HG02973 (cell line): Measurements from ENCODE around the gene MARVELD1.
"Not testable (repeated sequence)": the region's sequence is repeated elsewhere in the genome, so short reads cannot be mapped to it uniquely, and the experiment has no call there.

Experiments
- ATAC-seq: cut with Tn5 transposase; IDR thresholded peaks from one replicate; pipeline ENCODE4 v1.9.1; 2021; ENCODE audit warnings: moderate library complexity; ENCODE audit not compliant: unreplicated experiment

Gene MARVELD1

DNA sequence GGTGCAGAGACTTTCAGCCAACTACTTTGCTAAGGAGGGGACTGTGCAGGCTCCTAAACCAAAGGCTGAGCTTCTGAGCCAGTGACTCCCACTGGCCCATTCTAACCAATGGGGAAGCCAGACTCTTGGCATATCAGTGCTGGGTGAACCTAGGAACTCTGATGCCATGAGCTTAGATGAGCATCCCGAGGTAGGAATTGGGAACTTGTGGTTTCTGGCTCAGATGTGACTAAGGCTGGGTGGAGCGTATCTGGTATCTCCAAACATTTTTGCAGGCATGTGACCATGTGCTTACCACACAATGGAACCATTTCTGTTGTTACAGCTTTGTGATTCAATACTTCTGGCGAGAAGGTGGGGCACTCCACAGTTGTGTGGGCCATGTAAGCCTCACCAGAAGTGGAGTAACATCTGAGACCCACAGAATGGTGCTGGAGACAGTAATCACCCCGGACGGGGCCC, 23.9 kb upstream of the MARVELD1 start:
- ATAC-seq, result no peak

DNA sequence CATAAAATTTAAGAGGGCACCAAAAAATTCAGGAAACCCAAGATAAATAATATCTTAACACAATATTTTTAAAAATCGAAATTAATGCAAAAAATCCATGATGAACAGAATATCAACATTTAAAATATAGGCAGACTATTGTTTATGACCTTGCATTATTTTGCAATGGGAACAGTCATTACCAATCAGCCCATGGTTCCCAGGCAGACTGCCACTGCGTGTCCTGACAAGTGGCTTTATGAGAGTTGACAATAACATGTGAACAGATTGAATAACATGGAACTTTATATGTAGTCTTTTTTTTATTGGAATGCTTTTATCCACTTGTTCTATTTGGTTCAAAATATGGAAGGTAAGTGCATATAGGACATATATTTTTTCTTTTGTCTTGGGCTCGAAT, 23.4 kb upstream of the MARVELD1 start:
- ATAC-seq, result no peak

DNA sequence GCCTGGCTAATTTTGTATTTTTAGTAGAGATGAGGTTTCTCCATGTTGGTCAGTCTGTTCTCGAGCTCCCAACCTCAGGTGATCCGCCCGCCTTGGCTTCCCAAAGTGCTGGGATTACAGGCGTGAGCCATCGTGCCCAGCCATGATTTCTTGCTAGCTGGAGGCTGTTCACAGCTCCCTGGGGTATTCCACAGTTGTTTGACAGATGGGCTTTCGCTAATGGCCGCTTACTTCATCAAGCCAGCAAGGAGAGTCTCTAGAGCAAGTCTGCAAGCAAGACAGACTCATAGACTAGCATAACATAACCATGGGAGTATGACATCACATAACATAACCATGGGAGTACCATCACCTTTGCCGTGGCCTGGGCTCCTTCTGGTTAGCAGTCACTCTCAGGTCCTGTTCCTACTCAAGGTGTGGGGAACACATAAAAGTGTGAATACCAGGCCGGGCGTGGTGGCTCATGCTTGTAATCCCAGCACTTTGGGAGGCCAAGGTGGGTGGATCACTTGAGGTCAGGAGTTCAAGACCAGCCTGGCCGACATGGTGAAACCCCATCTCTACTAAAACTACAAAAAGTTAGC, 15.4 kb upstream of the MARVELD1 start:
- not testable (repeated sequence) for ATAC-seq

DNA sequence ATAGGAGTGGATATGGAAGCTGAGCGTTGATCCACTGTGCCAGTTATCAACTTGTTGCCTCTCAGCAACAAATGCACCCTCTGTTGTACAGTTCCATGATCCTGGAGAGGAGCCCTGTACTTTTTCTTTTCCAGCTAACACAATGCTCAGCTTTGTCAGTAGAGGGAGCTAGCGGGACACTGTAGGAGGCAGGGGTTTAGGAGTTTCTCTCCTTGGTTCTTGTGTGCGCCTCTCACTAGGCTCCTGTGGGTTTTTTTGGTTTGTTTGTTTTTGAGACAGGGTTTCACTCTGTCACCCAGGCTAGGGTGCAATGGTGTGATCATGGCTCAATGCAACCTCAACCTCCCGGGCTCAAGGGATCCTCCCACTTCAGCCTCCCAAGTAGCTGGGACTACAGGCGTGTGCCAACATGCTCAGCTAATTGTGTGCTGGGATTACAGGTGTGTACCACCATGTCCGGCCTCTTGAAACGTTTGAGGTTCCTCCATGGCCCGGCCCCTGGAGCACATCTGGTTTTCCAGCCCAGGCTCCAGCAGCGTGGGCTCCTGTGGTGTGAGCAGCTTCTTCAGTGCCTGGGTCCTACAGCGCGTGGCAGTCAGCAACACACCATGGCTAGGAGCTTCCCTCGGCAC, 12.0 kb upstream of the MARVELD1 start:
- peak; percentile 65 for ATAC-seq

DNA sequence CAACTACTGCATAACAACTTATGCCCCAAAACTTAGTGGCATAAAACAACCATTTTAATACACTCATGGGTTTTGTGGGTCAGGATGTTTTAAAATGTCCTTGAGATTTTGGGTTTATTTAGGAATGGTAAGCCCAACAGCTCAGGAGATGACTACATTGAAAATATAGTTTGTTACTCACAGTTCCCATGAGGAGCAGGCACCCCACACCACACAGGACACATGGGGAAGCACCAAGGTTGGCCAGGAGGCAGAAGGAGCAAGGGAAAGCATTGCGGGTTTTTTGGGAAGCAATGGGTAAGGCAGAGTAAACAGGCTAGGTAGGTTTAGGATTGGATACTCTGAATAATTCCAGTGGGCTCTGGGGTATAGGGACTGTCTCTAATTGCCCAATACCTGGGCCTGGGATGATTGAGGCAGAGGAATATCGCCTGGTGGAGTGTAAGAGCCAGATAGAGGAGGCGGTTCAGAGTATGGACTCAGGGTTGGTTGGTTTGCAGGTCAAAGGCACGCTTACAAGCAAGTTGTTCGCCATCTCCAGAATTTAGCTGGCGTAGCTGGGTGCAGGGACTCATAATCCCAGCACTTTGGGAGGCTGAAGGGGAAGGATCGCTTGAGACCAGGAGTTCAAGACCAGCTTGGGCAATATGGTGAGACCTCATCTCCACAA, 10.0 kb upstream of the MARVELD1 start:
- ATAC-seq, result no peak

DNA sequence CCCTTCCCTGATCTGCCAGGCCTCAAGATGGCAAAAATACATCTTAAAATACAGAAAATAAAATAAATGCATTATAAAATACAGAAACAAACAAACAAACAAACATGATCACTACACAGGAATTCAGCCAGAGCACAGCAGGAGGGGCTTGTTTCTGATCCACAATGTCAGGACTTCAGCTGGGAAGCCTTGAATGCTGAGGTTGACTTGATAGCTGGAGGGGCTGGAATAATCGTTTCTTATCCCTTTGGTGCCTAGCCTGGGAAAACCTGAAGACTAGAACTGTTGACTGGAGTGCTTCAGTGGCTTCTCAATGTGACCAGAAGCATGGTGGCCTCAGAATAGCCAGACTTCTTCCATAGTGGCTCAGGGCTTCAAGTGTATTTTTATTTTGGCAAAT, 9.2 kb upstream of the MARVELD1 start:
- no peak for ATAC-seq

DNA sequence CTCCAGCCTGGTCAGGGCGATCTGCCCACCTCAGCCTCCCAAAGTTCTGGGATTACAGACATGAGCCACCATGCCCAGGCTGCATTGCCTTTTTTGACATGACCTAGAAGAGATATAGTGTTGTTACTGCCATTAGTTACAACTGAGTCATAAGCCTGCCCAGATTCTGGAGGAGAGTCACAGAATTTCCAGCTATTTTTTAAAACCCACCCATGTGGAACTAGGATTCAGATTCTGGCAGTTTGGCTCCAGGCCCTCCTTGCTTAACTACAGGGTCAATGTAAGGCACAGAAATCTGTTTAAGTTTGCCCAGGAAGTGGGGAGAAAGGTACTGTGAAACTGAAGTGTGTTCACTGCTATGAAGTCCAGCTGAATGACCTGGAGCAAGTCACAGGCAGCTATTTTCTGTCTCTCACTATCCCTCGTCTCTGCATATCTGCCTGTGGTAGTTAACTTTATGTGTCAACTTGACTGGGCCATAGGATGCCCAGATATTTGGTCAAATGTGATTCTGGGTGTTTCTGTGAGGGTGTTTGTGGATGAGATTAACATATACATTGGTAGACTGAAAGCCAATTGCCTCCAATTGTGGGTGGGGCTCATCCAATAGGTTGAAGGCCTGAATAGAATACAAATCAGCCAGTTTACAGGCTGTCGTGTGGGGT, 8.4 kb upstream of the MARVELD1 start:
- ATAC-seq, result no peak

DNA sequence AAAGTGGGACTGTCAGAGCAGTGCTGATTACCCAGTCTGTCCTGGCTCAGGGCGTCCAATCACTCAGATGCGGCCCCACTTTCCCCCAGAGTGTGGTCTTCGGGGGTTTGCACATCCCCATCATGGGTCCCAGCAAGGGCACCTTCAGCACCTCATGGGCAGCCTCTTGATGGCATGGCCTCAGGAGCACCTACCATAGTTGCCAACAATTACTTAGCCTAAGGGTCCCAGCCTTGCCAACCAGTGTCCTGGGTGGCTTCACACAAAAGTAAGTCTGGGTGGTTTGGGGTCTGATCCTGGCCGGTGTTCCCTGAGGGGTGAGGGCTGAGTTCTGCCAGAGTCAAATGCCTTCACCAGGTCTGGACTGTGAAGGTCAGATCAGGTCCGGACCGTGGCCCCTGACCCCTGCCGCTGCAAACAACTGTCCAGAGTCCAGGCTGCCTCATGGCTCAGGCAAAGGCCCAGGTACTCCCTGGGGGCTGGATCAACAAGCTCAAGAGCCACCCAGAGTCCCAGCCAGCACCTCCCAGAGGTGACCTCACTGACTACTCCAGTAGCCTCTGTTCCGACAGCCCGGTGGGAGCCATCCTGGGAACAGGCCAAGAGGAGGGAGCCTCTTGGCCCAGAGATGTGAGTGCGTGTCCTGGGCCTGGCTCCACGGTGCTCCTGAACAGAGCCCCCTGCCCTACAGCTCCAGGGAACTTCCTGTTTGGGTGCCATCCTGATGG, 6.2 kb upstream of the MARVELD1 start:
- ATAC-seq, result no peak

DNA sequence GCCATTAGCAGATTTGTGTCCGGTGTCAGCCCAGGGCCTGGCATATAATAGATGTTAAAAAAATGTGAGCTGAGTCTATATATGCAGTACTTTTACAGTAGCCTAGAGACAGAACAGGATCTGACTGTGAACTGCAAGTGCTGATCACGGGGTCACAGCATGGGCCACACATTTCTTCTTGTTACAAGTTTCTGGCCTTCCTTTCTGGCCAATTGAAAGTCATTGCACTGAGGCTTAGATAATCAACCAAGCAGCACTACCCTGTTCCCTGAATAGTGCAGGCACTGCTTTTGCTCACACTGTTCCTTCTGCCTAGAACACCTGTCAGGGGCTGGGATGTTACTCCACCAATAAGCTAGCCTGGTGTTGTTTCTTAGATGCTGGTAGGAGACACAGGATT, 5.4 kb upstream of the MARVELD1 start:
- ATAC-seq, result no peak

DNA sequence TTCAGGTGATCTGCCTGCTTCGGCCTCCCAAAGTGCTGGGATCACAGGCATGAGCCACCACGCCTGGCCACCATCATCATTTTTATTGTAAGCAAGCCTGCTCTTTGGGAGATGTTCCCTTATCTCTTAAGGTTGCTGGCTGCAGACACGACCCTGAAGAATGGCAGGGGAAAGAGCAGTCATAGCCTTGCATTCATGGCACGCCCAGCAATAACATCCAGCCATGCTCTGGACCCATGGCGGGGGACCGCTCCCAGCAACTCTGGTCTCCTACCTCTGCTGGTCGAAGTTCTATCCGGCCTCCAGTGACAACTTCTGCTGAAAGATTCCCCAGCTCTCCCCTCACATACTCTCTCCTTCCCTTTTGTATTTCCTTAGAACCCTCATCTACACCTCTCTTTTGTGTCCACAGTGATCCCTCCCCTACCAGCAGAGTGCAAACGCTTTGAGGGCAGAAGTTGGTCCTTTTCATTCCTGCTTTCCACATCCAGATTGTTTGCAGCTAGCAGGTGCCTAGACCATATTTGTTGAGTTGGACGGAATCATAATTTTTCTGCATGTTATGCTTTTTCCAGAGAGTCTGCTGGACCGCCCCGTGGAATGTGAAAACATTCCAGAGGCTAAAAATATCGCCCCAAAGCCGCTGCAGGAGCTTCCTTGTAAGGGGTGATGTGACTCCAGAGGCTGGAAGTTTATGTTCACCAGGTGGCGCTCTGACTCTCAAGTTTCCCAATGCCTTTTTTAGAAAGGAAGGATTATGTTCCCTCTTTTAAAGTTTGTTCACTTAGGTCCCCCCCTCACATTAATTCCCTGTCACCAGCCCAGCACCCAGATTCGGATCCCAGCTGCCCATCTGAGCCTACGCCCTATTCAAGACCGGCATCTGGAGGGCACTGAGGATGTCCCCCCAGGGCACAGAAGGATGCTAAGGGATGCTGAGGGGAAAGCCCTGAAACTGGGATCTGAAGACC, 4.3 kb upstream of the MARVELD1 start:
- no peak for ATAC-seq

DNA sequence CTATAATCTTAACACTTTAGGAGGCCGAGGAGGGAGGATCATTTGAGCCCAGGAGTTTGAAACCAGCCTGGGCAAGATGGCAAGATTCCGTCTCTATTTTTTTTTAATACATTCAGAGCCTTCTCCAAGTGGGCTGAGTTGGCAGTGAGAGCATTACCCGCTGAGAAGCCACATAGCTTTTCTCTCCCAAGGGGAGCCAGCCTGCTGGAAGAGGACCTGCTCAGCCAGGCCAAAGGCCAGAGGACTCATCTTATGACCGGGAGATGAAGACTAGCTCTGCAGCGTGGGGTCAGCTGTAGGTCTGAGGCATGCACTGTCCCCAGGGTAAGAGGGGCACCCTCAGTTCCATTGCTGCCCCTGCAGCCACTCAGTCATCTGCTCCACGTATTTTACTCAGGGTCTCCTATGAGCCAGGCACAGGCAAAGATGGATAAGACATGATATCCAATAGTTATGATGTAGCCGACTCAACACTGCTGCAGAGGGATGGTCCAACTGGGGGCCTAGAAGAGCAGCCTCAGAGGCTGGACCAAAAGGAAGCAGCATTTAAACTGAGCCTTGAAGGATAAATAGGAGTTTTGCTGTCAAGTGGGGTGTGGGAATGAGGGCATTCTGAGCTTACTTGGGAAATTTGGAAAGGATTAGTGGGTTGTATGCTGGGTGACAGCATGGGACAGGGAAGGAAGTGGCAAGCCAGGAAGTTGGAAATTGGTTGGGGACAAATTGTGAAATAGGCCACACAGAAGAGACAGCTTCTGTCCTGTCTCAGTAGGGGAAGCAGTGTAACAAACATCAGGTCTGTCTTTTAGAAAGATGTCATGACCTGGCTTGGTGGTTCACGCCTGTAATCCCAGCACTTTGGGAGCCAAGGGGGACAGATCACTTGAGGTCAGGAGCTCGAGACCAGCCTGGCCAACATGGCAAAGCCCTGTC, 1.6 kb upstream of the MARVELD1 start:
- ATAC-seq, result no peak

DNA sequence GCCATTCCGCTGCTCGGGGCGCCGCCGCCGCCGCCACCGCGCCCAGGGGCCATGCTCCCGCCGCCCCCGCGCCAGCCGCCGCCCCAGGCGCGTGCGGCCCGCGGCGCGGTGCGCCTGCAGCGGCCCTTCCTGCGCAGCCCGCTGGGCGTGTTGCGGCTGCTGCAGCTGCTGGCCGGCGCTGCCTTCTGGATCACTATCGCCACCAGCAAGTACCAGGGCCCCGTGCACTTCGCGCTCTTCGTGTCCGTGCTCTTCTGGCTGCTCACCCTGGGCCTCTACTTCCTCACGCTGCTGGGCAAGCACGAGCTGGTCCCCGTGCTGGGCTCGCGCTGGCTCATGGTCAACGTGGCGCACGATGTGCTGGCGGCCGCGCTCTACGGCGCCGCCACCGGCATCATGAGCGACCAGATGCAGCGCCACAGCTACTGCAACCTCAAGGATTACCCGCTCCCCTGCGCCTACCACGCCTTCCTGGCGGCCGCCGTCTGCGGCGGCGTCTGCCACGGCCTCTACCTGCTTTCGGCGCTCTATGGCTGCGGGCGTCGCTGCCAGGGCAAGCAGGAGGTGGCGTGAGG, 383 bp downstream of the MARVELD1 start:
- peak; percentile 72 for ATAC-seq

DNA sequence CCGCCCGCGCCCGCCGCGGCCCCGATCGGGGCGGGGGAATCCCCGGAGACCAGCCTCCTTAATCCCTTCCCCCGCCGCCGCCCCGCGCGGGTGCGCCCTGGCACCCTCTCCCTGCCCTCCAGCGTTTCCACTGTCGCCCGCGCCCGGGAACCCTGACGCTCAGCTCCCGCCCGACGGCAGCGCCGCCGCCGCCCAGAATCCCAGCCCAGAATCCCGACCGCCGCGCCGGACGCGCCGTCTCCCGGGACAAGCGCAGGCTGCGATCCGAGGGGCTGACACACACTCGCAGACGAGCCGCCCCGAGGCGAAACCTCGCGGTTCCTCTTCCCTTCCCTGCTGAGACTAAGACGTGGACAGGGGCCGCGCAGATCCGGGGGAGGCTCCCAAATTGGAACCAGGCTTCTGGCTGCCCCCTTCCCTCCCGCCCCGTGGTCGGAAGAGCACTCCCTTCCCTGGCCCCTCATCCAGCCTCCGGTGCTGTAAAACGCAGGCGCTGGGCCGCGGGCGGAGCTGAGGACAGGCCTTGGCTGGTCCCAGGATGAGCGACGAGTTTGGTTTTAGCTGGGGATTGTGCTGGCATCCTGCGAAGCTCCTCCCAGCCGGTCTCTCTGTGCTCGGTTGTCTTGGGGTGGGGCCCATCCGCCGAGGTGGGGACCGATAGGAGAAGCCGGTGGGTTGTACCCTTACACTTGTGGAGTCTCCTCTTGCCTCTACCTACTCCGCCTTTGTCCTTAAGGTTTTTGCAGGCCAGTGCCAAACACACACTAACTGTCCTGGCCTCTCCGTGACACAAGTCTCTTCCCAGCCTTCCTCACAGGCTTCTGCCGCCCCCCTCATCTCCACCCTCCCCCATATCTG, 1.1 kb downstream of the MARVELD1 start:
- ATAC-seq, result peak; percentile 40

DNA sequence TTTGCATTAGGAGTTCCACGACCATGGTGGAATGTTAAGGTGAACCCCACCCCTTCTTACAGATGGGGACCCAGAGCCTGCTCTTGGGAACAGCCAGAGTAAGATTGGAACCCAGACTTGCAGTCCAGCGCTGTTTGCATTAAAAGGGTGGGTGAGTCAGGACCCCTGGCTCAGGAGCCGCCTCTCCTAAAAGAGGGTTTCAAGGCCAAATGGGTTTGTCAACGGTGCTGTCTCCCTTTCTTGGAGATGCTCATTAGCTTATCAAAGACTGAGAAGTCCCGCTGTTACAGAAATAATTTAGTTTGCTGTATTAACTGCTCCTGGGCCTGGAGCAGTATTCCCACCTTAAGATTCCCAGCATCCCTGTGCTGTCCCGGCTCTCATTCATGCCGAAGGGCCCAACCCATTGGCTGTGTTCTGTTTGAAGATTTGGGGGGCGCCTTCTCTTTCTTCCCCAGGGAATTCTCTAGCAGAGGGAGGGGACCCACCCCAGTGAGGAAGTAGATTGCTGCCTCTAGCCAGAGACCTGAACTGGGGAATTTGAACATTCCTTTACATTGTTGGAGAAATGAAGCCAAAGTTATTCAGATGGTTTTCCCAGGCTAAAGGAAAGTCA, 1.8 kb downstream of the MARVELD1 start:
- no peak for ATAC-seq

DNA sequence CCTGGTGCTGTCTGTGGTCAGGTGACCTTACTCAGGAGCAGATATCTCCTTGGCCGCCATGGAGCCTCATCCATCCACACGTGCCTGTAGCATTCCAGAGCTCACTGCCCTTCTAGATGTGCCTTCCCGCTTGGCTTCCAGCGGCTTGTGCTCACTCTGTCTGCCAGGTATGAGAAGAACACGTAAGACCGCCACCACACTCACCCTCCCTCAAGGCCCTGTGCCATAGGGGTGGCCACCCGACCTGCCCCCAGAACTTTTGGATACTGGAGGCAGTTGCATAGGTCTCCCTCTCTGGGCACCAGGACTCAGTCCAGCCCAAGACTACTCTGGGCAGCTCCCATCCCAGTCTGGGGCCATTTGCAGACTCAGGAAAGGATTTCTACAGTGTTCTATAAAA, 4.1 kb downstream of the MARVELD1 start:
- no peak for ATAC-seq

DNA sequence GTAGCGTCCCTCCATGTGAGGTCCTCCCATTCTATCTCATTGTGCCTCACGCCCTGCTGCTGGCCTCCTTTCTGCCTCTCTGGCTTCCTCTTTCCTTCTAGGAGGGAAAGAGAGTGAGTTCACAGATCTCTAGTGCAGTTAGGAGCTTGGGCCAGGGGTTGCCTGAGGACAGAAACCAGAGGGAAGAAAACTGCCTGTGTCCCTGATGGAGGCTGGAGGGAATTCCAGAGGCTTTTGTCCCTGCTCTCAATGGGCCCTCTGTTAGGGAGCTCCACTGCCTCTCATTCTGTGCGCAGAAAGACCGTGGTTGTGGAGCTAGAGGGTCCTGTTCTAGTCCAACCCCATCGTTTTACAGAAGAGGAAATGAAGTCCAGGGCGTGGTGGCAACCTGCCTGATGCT, 4.6 kb downstream of the MARVELD1 start:
- ATAC-seq, result no peak

DNA sequence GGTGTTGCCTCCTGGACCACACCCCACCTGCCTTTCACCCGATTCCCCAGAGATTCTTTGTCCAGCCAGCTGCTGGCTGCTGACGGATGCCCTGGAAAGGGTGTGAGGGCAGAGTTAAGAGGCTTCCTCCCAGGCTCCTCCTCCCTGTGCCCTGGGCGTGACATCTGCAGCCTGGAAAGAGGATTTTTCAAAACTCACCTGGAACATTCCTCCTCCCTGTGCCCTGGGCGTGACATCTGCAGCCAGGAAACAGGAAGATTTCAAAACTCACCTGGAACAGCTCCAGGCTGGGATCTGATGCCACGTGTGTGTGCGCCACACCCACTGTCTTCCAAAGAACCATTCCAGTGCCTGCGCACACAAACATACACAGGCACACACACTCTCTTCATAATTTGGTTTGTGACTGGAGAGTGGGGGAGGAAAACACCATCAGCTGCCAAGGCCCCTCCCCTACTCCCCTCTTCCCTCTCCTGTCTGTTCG, 5.2 kb downstream of the MARVELD1 start:
- ATAC-seq, result no peak
